Panc1 (cell line): ENCODE data around the gene TXNIP.

ENCODE experiments used
- CTCF ChIP-seq: fragments of 450-650 bp; IDR thresholded peaks from 2 replicates; pipeline ENCODE4 v1.5.1; 2017; ENCODE audit warnings: mild to moderate bottlenecking
- POLR2AphosphoS5 ChIP-seq: IDR thresholded peaks from 2 replicates; pipeline ENCODE4 v1.6.1; 2012; ENCODE audit warnings: mild to moderate bottlenecking, low read depth, low read length, moderate library complexity
- TCF7L2 ChIP-seq: IDR thresholded peaks from 2 replicates; pipeline ENCODE4 v1.6.1; 2011; ENCODE audit warnings: mild to moderate bottlenecking, low read depth, low read length, inconsistent platforms

GRCh38 chr1:145975216-145975615 lies 21.2 kb downstream of the TXNIP start:
- TF ChIP-seq CTCF, result no peak
- TF ChIP-seq TCF7L2, result no peak
- no peak for TF ChIP-seq POLR2AphosphoS5
